Stimulated activated CD8-positive, alpha-beta memory T cell treated with anti-CD3 and anti-CD28 coated beads, Interleukin-7, amount 100 ng/mL, for 1 hour (primary cell): ENCODE measurements around the gene UST.
"Not testable (repeated sequence)": the region's sequence is repeated elsewhere in the genome, so short reads cannot be mapped to it uniquely, and the experiment has no call there.

Experiments
- DNase-seq, 2 donors: peaks; one replicate each; pipeline ENCODE4 v3.0.0-alpha.2; 2020; ENCODE audit warnings: low read depth in 2 of 2

UST gene

GRCh38 chr6:149006236-149006635, 259.4 kb downstream of the UST start:
- not testable (repeated sequence) for DNase-seq

GRCh38 chr6:149006671-149007070, 259.8 kb downstream of the UST start:
- DNase-seq: no peak

- no peak for DNase-seq
These were observed 261.0 kb downstream of the UST start for GRCh38 chr6:149007846-149008245.

DNA sequence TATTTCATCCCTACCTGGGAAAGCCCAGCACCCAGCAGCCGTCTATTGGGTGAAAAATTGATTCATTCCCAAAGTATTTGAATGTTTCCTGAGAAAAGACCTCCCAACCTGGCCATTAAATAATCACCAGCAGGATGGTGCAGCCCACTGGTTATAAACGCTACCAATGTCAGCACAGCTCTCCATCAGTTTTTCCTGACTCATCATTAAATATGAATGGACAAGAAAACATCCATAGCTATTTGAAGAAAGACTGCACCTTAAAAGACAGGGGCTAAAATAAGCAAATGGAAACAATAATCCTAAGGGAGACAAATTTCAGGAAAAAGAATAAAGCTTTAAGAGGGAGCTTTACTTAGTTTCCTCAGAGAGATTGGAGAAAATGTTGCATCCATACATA, 261.9 kb downstream of the UST start:
- DNase-seq: no peak

DNA sequence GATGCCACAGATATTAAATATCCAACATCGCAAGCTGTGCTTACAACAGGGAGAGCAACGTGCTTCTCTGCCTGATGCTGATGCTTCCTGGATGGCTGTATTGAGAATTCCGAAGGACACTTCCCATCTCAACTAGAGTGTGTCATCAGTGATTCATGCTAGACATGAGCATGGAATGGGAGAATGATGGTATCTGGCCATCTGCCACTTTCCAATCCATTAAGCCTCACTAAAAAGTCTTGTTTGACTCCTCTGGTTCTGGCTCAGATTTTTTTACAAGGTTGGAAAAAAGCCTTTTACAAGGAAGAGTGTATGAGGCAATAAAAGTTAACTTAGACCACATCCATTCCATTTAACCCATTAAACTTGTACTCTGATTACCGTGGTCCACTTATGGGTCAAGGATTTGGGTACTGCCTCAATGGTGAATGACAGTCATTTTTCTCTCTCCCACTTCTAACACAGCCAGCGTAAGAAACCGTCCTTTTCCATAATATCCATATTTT, 265.3 kb downstream of the UST start:
- no peak for DNase-seq

GRCh38 chr6:149013586-149014344, 266.9 kb downstream of the UST start:
- DNase-seq: no peak

GRCh38 chr6:149014631-149015534, 268.1 kb downstream of the UST start:
- DNase-seq: no peak

DNA sequence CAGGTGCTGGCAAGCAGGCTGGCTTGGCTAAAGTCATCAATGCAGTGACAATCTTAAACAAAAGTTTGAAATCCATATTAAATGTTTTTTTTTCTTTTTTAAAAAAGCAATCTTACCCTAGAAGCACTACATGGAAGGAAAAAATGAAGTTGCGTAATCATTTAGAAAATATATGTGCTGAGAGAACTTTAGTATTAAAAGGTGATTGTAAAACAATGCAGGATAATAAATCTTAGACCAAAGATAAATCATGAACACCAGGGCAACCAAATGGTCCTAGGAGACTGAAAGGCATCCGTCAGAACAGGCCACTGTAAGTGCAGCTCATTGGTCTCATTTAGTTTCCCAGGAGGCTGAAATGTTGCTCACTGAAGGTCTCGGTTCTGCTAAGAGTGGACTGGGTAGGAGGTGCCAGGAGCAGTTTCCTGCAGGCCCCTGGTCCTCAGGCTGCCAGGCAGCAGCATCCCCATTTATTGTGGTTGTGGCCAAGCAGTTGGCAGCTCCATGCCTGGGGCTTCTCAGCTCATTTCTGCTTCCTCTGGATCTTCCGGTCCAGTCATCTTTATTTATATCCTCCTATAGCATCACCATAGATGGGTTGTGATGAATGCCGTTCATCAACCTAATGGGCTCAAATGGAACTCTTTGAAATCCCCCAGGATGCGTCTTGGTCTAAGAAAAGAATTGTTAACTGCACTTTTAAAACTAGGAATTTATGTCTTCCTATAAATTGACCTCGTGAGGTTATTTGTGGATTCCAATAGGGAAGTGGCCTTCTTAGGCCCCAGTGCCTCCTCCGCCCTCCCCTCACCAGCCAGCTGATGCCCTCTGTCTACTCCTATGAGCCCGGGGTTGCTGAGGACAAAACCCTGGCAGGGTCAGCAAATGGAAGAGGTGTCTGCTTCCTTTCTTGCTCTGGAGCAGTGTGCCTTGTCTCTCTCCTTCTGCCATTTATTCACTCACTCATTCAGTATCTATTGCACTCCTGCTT, 269.0 kb downstream of the UST start:
- DNase-seq: no peak

DNA sequence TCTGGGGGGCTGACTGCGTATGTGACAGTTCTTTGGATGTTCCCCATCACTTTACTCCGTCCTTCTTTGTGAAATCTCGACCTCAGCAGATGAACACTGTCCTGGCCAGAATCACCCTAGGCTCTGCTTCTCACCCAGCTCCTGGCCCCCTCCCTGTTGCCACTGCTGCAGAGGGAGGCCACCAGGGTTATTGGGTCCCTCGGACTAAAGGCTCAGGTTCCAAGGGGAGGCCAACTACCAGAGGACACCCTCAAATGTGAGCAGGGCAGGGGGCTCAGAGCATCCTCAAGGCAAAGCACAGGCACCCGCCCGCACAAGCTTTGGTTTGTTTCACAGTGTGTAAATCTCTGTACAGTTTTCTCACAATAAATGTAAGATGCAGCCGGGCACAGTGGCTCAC, 269.9 kb downstream of the UST start:
- DNase-seq: no peak

DNA sequence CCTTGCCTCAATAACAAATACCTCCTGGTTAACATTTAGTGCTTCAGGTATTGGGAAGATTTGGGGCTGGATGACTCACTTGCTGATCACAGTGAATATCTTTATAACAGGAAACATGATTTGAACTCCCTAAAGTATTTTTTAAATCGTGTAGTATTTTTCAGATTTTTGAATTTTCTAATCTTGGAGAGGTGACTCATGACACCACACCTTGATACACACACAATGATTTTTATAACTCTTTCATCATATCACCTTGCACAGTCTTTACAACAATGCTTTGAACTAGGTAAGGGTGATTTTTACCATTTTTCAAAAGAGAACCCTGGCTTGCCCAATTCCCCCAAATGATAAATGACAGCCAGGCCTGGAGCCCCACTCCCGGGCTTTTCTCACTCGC, 273.5 kb downstream of the UST start:
- DNase-seq: no peak

- DNase-seq: no peak
These were observed 277.5 kb downstream of the UST start for GRCh38 chr6:149024361-149024760.

DNA sequence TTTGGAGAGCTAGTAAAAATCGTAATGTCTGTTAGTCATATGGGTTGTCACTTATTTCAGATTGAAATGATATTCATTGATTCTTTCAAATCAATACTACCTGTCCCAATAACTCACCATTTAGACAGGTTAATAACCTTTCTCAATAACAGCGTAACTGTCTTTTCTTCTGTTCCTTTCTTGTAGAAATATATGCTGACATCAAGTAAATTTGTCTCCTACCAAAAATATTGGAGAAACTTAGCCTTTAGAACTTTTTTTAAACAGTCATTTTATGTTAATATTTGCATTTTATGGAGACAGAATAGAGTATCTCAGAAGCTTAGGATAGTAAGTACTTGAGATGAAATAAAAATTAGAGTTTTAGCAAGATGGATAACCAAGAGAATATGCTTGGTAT, 278.2 kb downstream of the UST start:
- no peak for DNase-seq

- no peak for DNase-seq
These were observed 279.7 kb downstream of the UST start for GRCh38 chr6:149026530-149026942.

GRCh38 chr6:149027484-149027883, 280.7 kb downstream of the UST start:
- DNase-seq: no peak

DNA sequence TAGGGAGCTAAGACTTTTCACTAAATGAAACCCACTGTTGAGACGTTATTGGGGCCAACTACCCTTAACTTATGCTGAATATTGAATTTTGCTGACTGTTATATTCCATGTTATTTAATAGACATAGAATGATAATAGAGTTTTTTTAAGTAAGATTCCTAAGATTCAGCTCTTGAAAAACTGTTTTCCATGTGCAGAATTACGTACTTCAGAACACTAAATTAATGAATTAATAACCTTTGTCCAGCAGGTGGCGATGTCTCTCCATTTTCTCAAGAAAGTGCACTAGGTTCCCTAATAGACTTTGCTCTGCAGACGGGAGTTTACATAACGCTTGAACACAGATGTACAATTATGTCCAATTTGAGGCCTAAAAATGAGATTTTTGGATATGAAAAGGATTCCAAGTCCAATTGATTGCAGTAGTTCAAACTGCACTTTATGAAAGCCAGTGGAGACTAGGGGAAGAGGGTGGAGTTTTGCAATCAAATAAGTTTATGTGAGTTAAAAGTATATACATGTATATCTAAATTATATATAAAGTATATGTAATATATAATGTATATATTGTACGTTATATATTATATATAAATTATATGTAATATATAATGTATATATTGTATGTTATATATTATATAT, 282.1 kb downstream of the UST start:
- peak; percentile 28 to 45 for DNase-seq

DNA sequence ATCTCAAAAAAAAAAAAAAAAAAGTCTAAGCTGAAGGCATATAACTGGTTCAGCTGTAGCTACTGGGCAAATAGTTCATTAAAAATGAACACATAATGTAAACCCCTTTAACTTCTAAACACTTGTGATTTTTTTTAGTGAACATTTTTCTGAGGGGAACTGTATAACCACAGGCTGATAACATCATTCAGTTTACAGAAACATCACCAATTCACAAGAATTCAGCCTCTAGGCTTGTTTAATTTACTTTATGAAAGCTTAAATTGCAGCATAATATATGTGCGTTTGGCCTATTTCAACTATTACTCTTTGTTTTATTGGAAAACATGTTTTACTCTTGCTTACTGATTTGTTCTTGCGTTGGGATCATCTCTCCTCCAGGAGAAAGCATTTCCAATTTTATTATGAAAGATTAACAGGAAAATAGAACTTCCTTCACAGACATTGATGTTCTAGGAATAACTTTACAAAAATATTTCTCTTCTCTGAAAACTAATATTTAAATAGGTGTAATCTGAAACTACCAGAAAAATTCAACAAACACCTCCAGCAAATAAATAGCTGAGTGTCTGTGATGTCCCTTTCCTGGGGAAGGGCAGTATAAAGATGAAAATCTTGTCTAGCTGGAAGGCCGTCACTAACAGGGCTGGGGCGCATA, 284.5 kb downstream of the UST start:
- DNase-seq: no peak

DNA sequence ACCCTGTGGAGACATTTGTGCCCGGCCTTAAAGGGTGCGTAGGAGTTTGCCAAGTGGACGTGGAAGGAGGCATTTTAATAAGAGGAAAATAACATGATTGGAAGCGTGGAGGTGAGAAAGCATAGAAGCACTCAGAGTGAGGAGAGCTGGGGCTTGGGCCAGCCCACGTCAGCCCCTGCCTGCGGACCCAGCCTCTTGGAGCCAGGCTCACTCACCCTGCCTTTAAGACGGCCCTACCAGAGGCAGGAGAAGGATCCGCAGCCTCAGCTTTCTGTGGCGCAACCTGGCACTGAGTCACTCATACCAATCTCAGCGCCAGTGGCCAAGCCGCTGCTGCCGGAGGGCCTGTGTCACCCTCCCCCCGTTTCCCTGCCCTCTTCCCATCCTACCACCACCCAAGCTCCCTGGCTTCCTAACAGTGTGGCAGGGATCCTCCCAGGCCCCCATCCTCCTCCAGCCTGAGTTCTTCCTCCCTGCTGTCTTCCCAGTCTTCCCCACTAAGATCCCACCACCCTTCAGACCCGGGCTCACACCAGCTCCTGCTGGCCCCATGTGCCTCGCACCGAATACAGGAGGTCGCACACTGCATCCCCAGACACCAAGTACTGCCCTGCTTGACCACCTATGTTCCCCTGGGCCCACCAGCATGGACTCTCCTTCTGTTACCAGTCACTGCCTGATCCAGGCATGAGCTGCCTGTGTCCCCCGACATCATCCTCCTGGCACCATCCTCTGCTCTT, 285.2 kb downstream of the UST start:
- no peak for DNase-seq

- DNase-seq: no peak
These were observed 286.0 kb downstream of the UST start for GRCh38 chr6:149032599-149033405.

DNA sequence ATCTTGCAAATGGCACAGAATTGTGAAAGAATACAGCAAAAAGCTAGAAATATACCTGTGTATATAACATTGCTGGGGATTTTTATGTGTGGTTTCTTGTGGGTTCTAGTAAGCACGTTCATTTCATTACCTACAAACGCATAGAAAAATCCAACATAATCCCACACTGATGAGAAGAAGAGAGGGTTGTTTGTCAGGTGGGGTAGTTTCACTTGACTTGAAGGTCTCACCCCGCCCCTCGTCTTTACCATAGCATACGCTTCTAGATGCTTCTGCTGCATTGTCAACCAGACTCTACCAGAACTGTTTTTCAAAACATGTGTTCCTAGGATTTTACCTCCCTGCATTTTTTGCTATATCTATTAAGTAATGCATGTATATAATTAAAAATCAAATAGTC, 286.6 kb downstream of the UST start:
- no peak for DNase-seq
